ENCODE results near the gene STKLD1.

Gene STKLD1

DNA sequence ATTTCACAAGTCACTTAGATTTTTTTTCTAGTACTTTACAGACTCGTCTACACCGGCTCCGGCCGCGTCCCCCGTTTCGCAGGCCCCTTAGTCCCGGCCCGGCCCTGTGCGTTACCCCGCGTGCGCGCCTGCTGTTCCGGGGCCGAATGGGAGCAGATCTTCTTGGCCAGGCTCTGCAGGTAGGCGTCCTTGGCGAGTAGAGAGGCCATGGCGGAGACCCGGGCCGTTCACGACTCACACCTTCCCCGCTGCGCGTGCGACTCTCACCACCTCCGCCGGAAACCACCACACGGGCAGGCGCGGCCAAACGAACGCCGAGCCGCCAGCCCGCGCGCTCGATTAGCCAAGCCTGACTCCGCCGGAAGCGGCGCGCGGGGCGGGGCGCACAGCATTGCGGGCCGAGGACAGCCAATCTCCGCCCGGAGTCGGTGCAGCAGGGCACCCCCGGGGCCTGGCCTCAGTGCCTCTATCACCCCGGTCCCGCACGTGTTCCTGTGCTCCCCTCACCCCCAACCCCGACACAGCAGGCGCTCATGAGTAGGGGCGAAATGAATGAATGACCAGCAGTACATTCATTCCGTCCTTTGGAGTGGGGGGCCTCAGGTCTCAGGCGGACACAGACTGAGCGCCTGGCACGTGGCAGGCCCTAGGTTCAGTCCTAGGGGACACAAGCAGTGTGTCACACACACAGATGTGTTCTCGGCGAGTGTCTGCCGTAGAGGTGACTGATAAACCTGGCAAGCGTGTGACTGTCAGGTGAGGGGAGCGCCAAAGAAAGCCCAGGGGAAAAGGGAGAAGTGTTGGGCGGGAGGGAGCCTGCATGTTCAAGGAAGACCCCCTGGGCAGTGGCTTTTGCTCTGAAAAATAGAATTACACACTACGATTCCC is 40.0 kb upstream of the STKLD1 start, which contains the start of gene SURF6 (continued):
- peak; percentile 98 for TF ChIP-seq ZBTB10 (tag by site-specific recombination; IDR thresholded peaks at IDR 0.05)
- TF ChIP-seq, protein P1, sequence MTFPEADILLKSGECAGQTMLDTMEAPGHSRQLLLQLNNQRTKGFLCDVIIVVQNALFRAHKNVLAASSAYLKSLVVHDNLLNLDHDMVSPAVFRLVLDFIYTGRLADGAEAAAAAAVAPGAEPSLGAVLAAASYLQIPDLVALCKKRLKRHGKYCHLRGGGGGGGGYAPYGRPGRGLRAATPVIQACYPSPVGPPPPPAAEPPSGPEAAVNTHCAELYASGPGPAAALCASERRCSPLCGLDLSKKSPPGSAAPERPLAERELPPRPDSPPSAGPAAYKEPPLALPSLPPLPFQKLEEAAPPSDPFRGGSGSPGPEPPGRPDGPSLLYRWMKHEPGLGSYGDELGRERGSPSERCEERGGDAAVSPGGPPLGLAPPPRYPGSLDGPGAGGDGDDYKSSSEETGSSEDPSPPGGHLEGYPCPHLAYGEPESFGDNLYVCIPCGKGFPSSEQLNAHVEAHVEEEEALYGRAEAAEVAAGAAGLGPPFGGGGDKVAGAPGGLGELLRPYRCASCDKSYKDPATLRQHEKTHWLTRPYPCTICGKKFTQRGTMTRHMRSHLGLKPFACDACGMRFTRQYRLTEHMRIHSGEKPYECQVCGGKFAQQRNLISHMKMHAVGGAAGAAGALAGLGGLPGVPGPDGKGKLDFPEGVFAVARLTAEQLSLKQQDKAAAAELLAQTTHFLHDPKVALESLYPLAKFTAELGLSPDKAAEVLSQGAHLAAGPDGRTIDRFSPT (tag by site-specific recombination; IDR thresholded peaks at IDR 0.05) = peak; percentile 71; the same call in 1 of the 2 replicates
- TF ChIP-seq EGR2 (tag by site-specific recombination; IDR thresholded peaks at IDR 0.05; ENCODE audit: low read depth) = peak; percentile 74
- peak; percentile 62; the same call in 1 of the 2 replicates for TF ChIP-seq ZNF785 (tag by site-specific recombination; IDR thresholded peaks at IDR 0.05)
- TF ChIP-seq ZNF518A (tag by site-specific recombination; conservative IDR thresholded peaks at IDR 0.05; ENCODE audit: low read depth) = peak; percentile 99
- peak; percentile 4; the same call in 1 of the 2 replicates for TF ChIP-seq ZNF768 (tag by site-specific recombination; IDR thresholded peaks at IDR 0.05)
- TF ChIP-seq, protein P2, sequence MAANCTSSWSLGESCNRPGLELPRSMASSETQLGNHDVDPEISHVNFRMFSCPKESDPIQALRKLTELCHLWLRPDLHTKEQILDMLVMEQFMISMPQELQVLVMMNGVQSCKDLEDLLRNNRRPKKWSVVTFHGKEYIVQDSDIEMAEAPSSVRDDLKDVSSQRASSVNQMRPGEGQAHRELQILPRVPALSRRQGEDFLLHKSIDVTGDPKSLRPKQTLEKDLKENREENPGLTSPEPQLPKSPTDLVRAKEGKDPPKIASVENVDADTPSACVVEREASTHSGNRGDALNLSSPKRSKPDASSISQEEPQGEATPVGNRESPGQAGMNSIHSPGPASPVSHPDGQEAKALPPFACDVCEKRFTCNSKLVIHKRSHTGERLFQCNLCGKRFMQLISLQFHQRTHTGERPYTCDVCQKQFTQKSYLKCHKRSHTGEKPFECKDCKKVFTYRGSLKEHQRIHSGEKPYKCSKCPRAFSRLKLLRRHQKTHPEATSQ (tag by site-specific recombination; IDR thresholded peaks at IDR 0.05) = peak; percentile 85; the same call in 1 of the 2 replicates
- TF ChIP-seq, protein P3, sequence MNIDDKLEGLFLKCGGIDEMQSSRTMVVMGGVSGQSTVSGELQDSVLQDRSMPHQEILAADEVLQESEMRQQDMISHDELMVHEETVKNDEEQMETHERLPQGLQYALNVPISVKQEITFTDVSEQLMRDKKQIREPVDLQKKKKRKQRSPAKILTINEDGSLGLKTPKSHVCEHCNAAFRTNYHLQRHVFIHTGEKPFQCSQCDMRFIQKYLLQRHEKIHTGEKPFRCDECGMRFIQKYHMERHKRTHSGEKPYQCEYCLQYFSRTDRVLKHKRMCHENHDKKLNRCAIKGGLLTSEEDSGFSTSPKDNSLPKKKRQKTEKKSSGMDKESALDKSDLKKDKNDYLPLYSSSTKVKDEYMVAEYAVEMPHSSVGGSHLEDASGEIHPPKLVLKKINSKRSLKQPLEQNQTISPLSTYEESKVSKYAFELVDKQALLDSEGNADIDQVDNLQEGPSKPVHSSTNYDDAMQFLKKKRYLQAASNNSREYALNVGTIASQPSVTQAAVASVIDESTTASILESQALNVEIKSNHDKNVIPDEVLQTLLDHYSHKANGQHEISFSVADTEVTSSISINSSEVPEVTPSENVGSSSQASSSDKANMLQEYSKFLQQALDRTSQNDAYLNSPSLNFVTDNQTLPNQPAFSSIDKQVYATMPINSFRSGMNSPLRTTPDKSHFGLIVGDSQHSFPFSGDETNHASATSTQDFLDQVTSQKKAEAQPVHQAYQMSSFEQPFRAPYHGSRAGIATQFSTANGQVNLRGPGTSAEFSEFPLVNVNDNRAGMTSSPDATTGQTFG (tag by site-specific recombination; IDR thresholded peaks at IDR 0.05; ENCODE audit: borderline replicate concordance) = no peak
- peak; percentile 83 for TF ChIP-seq ZNF366 (tag by site-specific recombination; conservative IDR thresholded peaks at IDR 0.05)
- TF ChIP-seq INSM2 (tag by site-specific recombination; IDR thresholded peaks at IDR 0.05) = peak; percentile 88; the same call in 1 of the 2 replicates
- TF ChIP-seq FEZF1 (tag by site-specific recombination; IDR thresholded peaks at IDR 0.05) = peak; percentile 14; the same call in 1 of the 2 replicates
- TF ChIP-seq, protein P4, sequence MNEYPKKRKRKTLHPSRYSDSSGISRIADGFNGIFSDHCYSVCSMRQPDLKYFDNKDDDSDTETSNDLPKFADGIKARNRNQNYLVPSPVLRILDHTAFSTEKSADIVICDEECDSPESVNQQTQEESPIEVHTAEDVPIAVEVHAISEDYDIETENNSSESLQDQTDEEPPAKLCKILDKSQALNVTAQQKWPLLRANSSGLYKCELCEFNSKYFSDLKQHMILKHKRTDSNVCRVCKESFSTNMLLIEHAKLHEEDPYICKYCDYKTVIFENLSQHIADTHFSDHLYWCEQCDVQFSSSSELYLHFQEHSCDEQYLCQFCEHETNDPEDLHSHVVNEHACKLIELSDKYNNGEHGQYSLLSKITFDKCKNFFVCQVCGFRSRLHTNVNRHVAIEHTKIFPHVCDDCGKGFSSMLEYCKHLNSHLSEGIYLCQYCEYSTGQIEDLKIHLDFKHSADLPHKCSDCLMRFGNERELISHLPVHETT (tag by site-specific recombination; IDR thresholded peaks at IDR 0.05) = peak; percentile 84
